Transverse colon (tissue), 4 donors: ENCODE measurements around the gene KIAA0232. TPM values are rescaled to one million over a fixed set of nuclear protein-coding genes. Genes with fewer than 3 reads are reported as not detected.

ENCODE experiments used
- DNase-seq: peaks from one replicate; pipeline ENCODE4 v3.0.0-alpha.2; 2019
- H3K27ac ChIP-seq, 4 donors: fragments of 200-600 bp; sonication (generic); 2 replicates each; pipeline ENCODE4 v1.5.1; 2016 to 2018; ENCODE audit warnings: inconsistent platforms in 4 of 4
- H3K27me3 ChIP-seq: fragments of 200-600 bp; sonication (generic); 2 replicates; pipeline ENCODE4 v1.5.1; 2017; ENCODE audit warnings: inconsistent platforms
- H3K36me3 ChIP-seq, 4 donors: fragments of 200-600 bp; sonication (generic); 2 replicates each; pipeline ENCODE4 v1.5.1; 2017 to 2019; ENCODE audit warnings: inconsistent platforms in 4 of 4
- H3K4me1 ChIP-seq, 4 donors: fragments of 200-600 bp; sonication (generic); 2 replicates each; pipeline ENCODE4 v1.5.1; 2017 to 2020; ENCODE audit warnings: inconsistent platforms in 4 of 4
- H3K4me3 ChIP-seq, 4 donors: fragments of 200-600 bp; sonication (generic); 1 replicate in 1 of 4; 2 replicates in 3 of 4; pipeline versions ENCODE4 v1.5.1 to v1.6.1; 2017 to 2019; ENCODE audit warnings: inconsistent platforms in 4 of 4
- H3K9me3 ChIP-seq, 2 donors: fragments of 200-600 bp; sonication (generic); 2 replicates each; pipeline ENCODE4 v1.5.1; 2017 to 2019; ENCODE audit warnings: inconsistent platforms in 2 of 2
- EP300 ChIP-seq: sonication (generic); formaldehyde crosslinking; IDR thresholded peaks from one replicate; pipeline ENCODE4 v1.6.1; 2017; ENCODE audit warnings: antibody characterized with exemption, low read depth
- POLR2A ChIP-seq: fragments of 450-650 bp; IDR thresholded peaks from one replicate; pipeline ENCODE4 v1.6.1; 2016; ENCODE audit warnings: antibody characterized with exemption, mild to moderate bottlenecking, moderate library complexity
- POLR2AphosphoS5 ChIP-seq, 3 donors: sonication (generic); formaldehyde crosslinking; IDR thresholded peaks; one replicate each; pipeline ENCODE4 v1.6.1; 2016; ENCODE audit warnings: antibody characterized with exemption in 3 of 3
- WGBS, 2 donors: methylation state at CpG; one replicate each; pipeline ENCODE4 v1.1.5; 2018; ENCODE audit warnings: low coverage in 1 of 2; 5-methylcytosine and 5-hydroxymethylcytosine counted together
- in situ Hi-C, 4 donors: fragments of 200-750 bp; cut with MboI; loops; one replicate each; pipeline versions ENCODE4 v1.15.0 to v1.15.1; 2017; ENCODE audit warnings: low sequenced_read_pairs in 3 of 4, low pct_ligation_motif_present in 1 of 4, low pct_unique_long_range_greater_than_20kb in 1 of 4
- intact Hi-C: fragments of 100-400 bp; cut with DNase I; formaldehyde crosslinking; loops from one replicate; pipeline ENCODE4 v1.15.1; 2023; ENCODE audit warnings: low total_unique reads
- total RNA-seq, 4 donors: library from RNA; depleted of rRNA; stranded (reverse); fragments of >200 nt; gene quantifications; one replicate each; pipeline ENCODE4 v1.1.0, GENCODE V29; 2016
- TF ChIP-seq, protein P1 (sequence below), 5 experiments: fragments of 200-600 bp in 3 of 5; fragments of 450-650 bp in 2 of 5; sonication (generic) in 3 of 5; IDR thresholded peaks; 1 replicate in 2 of 5; 2 replicates in 3 of 5; pipeline ENCODE4 v1.5.1; 2016 to 2017; ENCODE audit warnings: antibody characterized with exemption in 5 of 5, inconsistent platforms in 3 of 5, mild to moderate bottlenecking in 2 of 5, moderate library complexity in 1 of 5

Gene KIAA0232
- total RNA-seq, 4 donors from 2014 or later = 17.9 to 83.4 (median 43.0) TPM

DNA sequence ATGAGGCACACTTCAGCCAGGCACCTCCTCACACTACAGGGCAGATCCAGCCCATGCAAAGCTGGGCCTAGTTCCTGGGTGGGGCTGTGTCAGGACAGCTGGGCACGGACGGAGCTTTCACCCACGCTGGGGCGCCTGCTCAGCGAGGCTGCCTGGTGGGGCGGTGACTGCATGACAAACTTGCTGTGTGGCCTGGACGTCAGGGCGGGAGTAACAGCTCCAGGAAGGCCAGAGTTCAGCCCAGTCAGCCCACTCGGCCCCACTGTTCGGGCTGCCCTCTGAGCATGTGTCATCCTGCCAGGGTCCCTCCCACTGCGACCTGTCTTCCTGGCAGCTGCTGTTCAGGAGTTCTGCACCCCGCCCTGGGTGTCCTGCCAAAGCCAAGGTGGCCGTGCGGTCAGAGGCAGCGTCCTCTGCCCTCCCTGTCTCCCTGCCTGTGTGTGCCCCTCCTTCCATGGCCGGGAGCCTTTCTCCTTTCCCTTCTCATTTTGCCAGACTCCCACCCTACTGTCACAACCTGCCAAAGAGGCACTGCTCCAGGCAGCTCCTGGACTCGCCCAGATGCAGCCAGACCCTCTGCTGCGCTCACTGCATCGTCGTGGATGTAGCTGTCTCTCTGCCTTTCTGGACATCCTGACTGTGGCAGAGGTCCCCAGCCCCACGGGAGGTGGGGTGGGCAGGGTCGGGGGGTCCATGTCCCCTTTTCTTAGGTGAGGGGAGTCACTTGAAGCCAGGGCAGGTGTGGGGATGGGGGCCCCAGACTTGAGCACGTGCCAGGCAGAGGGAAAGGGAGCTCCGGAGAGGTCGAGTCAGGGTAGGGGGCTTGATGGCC, 33.0 kb upstream of the KIAA0232 start:
- WGBS, 2 donors = 31% methylated on average over 19 of the region's 25 CpGs; no CpG with 5 or more reads in 1 of the 2 donors
- Histone ChIP-seq H3K27me3 (no peaks in the 10 kb centered on the region), H3K4me3 (no peak overlapping the region), H3K4me1 (peaks cover 32 to 76% (median 60%) of the 10 kb centered on the region in 4 donors), H3K27ac (peak overlapping the region; percentile 82 to 89 (median 86)), H3K9me3 (no peaks in the 10 kb centered on the region), H3K36me3 (no peaks in the 10 kb centered on the region)
- intact Hi-C loops (no loop called here), in situ Hi-C loops (loop anchor here in 1 of 4 donors (25.0 kb wide), 1 partner anchor 313 kb away; the partner anchor contains the start of gene GRPEL1)
- TF ChIP-seq EP300 (no peak), POLR2A (peak; percentile 89), POLR2AphosphoS5 (IDR thresholded peaks at IDR 0.05) (peak; percentile 53 to 92 (median 90))
- TF ChIP-seq, protein P1, sequence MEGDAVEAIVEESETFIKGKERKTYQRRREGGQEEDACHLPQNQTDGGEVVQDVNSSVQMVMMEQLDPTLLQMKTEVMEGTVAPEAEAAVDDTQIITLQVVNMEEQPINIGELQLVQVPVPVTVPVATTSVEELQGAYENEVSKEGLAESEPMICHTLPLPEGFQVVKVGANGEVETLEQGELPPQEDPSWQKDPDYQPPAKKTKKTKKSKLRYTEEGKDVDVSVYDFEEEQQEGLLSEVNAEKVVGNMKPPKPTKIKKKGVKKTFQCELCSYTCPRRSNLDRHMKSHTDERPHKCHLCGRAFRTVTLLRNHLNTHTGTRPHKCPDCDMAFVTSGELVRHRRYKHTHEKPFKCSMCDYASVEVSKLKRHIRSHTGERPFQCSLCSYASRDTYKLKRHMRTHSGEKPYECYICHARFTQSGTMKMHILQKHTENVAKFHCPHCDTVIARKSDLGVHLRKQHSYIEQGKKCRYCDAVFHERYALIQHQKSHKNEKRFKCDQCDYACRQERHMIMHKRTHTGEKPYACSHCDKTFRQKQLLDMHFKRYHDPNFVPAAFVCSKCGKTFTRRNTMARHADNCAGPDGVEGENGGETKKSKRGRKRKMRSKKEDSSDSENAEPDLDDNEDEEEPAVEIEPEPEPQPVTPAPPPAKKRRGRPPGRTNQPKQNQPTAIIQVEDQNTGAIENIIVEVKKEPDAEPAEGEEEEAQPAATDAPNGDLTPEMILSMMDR (IDR thresholded peaks at IDR 0.05) = no peak
- DNase-seq = peak; percentile 91

DNA sequence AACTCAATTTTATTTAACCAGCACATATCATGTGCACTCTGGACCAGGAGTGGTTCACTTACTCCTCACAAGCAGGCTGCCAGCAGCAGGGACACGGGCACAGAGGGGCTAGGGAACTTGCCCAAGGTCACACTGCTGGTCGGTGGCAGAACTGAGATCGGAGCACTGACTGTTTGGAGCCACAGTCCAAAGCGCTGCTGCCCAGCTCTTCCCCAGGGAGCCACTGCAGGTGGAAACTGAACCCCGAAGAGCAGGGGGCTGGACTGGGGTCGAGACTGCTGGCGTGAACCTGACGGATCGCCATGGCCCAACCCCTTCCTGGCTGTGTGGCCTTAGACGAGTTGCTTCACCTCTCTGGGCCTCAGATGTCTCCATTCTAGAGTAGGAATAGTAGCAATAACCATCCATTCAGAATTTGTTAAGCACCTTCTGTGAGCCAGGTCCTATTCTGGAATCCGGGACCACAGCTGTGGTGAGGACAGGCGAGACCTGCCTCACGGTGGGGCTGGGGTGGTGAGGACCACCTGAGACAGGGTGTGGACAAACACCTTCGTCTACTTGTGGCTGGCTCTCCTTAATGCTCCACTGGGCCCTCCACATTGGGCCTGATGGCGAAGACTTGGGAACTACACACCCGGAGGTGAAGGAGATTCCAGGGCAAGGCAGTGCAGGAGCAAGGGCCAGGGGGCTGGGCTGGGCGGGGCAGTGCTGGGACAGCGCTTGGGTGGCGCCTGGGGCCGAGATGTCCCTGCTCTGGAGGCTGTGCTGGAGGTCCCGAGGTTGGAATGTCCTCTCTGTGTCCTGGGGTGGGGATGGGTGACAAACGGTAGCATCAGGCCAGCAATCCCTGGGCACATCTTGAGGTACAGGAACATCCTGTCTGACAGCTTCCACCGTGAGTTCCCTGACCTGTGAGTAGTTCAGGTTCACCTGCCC, 32.0 kb upstream of the KIAA0232 start:
- DNase-seq = peak; percentile 69
- Histone ChIP-seq H3K27ac (peak overlapping the region; percentile 82 to 89 (median 86)), H3K27me3 (no peaks in the 10 kb centered on the region), H3K9me3 (no peaks in the 10 kb centered on the region), H3K36me3 (no peaks in the 10 kb centered on the region), H3K4me3 (no peak overlapping the region), H3K4me1 (peaks cover 32 to 76% (median 60%) of the 10 kb centered on the region in 4 donors)
- TF ChIP-seq EP300 (peak; percentile 78), POLR2AphosphoS5 (IDR thresholded peaks at IDR 0.05) (peak in 1 of 3 donors; percentile 20), POLR2A (no peak)
- TF ChIP-seq, protein P1 (IDR thresholded peaks at IDR 0.05) = no peak
- intact Hi-C loops = no loop called here
- in situ Hi-C loops = no loop called here
- WGBS, 2 donors = 71 to 76% methylated on average over 1 to 23 of the region's 23 CpGs

DNA sequence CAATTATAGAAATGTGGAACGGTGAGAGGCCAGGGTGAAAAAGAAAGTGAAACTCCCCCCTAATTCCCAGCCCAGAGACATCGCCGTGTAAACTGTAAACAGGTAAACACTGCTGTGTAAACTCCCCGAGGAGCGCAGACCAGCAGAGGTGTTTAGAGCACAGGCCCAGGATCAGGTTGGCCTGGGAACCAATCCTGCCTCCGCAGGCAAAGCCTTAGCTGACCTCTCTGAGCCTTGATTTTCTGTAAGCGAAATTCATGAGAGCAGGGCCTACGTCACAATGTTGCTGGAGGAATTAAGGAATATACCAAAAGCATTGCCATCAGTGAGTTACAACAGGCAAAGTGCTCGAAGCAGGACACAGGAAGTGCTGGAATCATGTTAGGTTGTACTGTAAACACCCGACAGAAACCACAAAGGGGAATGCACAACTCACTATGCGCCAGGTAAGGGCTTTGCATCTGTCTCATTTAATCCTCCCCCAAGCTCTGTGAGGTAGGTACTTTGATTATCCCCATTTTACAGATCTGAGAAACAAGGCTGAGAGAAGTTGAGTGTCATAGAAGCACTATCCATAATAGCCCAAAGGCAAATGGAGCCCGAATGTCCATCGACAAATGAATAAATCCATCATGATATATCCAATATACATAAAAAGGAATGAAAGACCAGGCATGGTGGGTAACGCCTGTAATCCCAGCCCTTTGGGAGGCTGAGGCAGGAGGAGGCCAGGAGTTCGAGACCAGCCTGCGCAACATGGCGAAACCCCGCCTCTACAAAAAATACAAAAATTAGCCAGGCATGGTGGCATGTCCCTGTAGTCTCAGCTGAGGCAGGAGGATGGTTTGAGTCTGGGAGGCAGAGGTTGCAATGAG, 30.7 kb upstream of the KIAA0232 start:
- Histone ChIP-seq H3K4me3 (no peak overlapping the region), H3K27ac (peak overlapping the region; percentile 82 to 89 (median 86)), H3K36me3 (no peaks in the 10 kb centered on the region), H3K27me3 (no peaks in the 10 kb centered on the region), H3K9me3 (no peaks in the 10 kb centered on the region), H3K4me1 (peaks cover 32 to 66% (median 51%) of the 10 kb centered on the region in 4 donors)
- TF ChIP-seq, protein P1 (IDR thresholded peaks at IDR 0.05) = no peak
- TF ChIP-seq POLR2AphosphoS5 (IDR thresholded peaks at IDR 0.05) (no peak), EP300 (no peak), POLR2A (no peak)
- in situ Hi-C loops = no loop called here
- intact Hi-C loops = no loop called here
- DNase-seq = no peak
- 74 to 87% methylated on average over 7 to 18 of the region's 18 CpGs for WGBS, 2 donors
